Urinary bladder (tissue), 4 donors: ENCODE results near the gene ANKRD6. TPM values are rescaled to one million over a fixed set of nuclear protein-coding genes. Genes with fewer than 3 reads are reported as not detected.

Experiments
- DNase-seq: peaks from one replicate; pipeline ENCODE4 v3.0.0-alpha.2; 2015; ENCODE audit errors: extremely low spot score
- H3K27ac ChIP-seq: one replicate; pipeline ENCODE4 v1.5.1; 2013; ENCODE audit warnings: low read depth, mild to moderate bottlenecking, moderate library complexity
- H3K36me3 ChIP-seq: one replicate; pipeline ENCODE4 v1.6.1; 2013; ENCODE audit warnings: mild to moderate bottlenecking, moderate library complexity; ENCODE audit not compliant: insufficient read depth
- H3K4me1 ChIP-seq: one replicate; pipeline ENCODE4 v1.6.1; 2013; ENCODE audit warnings: mild to moderate bottlenecking, moderate library complexity; ENCODE audit not compliant: insufficient read depth
- H3K4me3 ChIP-seq: one replicate; pipeline ENCODE4 v1.5.1; 2013; ENCODE audit warnings: low read depth, low read length
- WGBS: extraction: QIAGEN DNeasy Blood & Tissue Kit; methylation state at CpG from one replicate; pipeline ENCODE4 v1.1.7; 2013; 5-methylcytosine and 5-hydroxymethylcytosine counted together
- polyA plus RNA-seq: library from polyadenylated mRNA; stranded (reverse); fragments of 200-250 nt; gene quantifications from one replicate; pipeline ENCODE4 v1.2.3, GENCODE V29; 2013
- total RNA-seq: library from RNA; depleted of rRNA; stranded (reverse); fragments of >200 nt; gene quantifications from one replicate; pipeline ENCODE4 v1.2.3, GENCODE V29; 2014
- donor health status: healthy with polysubstance abuse.
- donor health status: healthy.

ANKRD6 gene
- total and polyA plus RNA-seq, 2 donors = 7.5 to 29.2 TPM

DNA sequence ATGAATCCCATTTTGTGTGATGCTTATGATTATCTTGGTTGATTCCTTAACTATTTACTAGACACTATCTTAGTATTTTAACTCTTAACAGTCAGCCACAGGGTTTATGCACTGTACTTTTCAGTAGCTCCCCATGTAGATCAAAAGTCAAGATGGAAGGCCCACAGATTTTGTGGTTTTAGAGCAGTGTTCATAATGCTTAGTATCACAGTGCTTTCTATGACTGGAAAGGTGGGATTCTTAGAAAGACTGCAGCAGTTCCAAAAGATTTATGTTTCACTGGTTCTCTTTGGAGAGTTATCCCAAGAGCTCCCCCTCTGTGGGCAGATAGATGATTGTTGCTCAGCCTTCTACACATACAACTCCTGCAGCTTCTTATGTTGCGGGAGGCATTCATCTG, 34.5 kb downstream of the ANKRD6 start:
- Histone ChIP-seq H3K27ac (no peak overlapping the region), H3K4me1 (no peaks in the 10 kb centered on the region), H3K36me3 (no peaks in the 10 kb centered on the region), H3K4me3 (no peak overlapping the region)
- no peak for DNase-seq
- WGBS = 98% methylated on average over 1 of the region's 1 CpG

DNA sequence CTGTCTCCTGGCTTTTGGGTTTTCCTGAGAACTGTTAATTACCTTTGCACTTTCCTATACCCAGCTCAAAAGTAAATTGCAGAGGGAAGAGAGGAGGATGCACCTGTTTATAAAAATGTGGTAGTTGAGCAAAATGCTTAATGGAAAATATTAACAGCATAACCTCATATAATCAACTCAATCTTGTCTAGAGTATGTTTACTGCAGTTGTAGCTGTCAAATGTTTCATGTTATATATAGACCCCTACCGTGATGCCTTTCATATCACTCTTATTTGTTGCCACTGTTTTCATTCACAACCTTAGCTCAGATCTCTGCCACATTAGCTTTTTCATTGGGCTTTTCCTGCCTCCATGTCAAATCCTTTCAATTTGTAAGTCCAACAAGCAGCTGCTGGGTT, 36.0 kb downstream of the ANKRD6 start:
- Histone ChIP-seq H3K4me3 (no peak overlapping the region), H3K36me3 (no peaks in the 10 kb centered on the region), H3K27ac (no peak overlapping the region), H3K4me1 (no peaks in the 10 kb centered on the region)
- DNase-seq = no peak
- 57% methylated on average over 1 of the region's 1 CpG for WGBS

DNA sequence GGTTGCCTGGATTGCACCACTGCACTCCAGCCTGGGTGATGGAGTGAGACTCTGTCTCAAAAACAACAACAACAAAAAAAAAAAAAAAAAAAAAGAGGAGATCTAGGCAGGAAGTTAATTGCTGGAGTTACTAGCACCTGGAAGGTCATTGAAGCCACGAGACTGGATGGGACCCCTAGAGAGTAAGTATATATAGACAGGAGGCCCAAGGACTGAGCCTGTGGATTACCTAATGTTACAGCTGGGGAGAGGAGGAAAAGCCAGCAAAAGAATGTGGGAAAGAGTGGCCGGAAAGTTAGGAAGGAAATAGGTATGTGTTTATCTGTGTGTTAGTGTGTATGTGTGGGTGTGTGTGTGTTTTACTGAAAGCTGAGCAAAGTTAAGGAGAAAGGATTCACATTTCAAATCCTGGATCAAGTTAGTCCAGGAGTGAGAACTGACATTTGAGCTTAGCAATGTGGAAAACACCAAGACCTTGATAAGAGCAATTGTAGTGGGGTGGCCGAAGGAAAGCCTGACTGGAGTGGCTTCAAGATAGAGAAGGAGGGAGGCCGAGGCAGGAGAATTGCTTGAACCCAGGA, 38.4 kb downstream of the ANKRD6 start:
- Histone ChIP-seq H3K4me1 (no peaks in the 10 kb centered on the region), H3K36me3 (no peaks in the 10 kb centered on the region), H3K4me3 (no peak overlapping the region), H3K27ac (no peak overlapping the region)
- 72% methylated on average over 4 of the region's 4 CpGs for WGBS
- DNase-seq = no peak

DNA sequence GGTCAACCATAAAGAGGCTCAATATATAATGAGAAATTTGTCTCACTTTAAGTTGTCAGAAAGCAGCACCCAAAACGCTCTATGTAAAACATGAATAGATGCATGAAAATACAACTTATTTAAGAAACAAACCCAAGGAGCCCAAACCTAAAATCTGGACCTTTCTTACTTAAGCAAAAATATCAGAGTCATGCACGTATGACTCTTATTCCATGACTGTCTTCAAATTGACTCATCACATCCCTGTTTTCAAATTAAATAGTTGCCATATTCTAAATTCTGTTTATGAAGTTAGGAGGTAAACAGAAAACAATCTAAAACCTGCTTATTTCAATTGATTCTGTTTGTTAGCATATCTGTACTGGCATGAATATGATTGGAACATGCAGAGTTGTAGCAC, 42.1 kb downstream of the ANKRD6 start:
- DNase-seq = no peak
- WGBS = 73% methylated on average over 2 of the region's 2 CpGs
- Histone ChIP-seq H3K36me3 (no peaks in the 10 kb centered on the region), H3K4me3 (no peak overlapping the region), H3K4me1 (no peaks in the 10 kb centered on the region), H3K27ac (no peak overlapping the region)

DNA sequence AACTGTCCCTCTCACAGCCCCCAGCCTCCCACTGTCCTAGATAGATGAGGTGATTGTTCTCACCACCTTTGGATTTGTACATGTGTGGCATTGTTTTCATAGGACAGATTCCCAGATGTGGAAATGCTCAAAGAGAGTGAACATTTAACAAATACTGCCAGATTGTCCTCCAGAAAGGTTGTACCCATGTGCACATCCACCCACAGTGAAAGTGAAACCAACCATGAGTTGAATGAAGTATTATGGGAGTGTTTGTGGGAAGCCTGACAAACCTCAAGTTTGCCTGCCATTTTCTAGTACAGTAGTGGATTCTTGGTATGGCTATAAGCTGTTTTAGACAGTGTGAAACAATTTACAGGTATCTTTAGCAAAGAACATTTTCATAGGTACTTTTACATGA, 42.7 kb downstream of the ANKRD6 start:
- no peak overlapping the region for H3K4me3 ChIP-seq
- no peaks in the 10 kb centered on the region for H3K4me1 ChIP-seq
- no peak overlapping the region for H3K27ac ChIP-seq
- DNase-seq = no peak
- H3K36me3 ChIP-seq = no peaks in the 10 kb centered on the region

DNA sequence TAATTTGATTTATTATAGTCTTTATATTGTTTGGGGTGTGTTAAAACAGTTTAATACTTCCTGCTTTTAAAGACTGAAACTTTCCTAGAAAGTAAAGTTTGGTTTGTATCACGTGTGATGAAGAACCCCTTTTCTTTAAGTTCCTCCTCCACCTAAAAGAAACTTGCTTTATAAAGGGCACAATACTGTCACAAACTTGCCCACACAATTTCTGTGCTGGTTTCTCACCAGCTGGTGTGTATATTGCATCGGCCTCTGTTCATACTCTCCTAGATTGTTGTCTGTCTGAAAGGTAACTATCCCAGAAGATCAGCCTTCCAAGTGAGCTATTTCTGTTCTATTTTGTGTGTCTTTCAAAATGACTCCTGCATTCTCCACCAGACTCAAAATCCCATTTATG, 46.9 kb downstream of the ANKRD6 start:
- 91% methylated on average over 2 of the region's 2 CpGs for WGBS
- H3K4me1 ChIP-seq = no peaks in the 10 kb centered on the region
- DNase-seq = no peak
- H3K27ac ChIP-seq = no peak overlapping the region
- H3K36me3 ChIP-seq = no peaks in the 10 kb centered on the region
- no peak overlapping the region for H3K4me3 ChIP-seq

DNA sequence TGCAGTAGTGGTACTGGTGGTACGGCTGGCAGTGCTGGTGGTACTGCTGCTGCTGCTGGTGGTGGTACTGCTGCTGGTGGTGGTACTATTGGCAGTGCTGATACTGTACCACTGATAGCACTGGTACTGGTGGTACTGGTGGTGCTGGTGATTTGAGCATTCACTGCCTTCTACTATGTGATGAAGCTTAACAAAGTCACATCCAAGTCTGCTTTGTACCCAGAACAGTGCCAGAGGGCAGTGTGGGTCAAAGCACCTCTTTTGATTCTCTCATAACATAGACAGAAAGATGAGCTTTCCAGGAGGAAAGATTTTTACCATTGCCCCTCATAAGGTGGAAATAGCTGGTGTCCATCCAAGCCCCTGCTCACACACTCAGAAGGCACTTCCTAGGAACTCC, 48.7 kb downstream of the ANKRD6 start:
- DNase-seq = no peak
- WGBS = 92% methylated on average over 1 of the region's 1 CpG
- Histone ChIP-seq H3K4me1 (no peaks in the 10 kb centered on the region), H3K27ac (no peak overlapping the region), H3K36me3 (no peaks in the 10 kb centered on the region), H3K4me3 (no peak overlapping the region)

DNA sequence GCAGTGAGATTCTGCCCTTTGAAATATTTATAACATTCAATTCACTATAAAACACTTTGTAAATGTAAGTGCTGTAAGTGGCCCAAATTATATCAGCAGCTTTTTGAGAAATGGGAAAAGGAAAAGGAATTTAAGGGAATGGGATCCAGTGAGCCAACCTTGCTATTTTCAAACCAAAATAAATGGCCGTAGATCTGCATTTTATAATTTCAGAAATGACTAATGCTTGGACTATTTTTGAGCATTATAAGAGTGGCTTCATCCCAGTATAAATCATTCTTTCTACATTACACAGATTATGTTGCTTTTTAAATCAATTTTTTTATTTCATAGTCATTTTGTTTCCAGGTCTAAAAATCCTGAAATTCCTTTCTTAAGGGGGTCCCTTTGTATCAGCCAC, 49.2 kb downstream of the ANKRD6 start:
- Histone ChIP-seq H3K4me1 (no peaks in the 10 kb centered on the region), H3K4me3 (no peak overlapping the region), H3K36me3 (no peaks in the 10 kb centered on the region), H3K27ac (no peak overlapping the region)
- no peak for DNase-seq
- 35% methylated on average over 1 of the region's 1 CpG for WGBS

DNA sequence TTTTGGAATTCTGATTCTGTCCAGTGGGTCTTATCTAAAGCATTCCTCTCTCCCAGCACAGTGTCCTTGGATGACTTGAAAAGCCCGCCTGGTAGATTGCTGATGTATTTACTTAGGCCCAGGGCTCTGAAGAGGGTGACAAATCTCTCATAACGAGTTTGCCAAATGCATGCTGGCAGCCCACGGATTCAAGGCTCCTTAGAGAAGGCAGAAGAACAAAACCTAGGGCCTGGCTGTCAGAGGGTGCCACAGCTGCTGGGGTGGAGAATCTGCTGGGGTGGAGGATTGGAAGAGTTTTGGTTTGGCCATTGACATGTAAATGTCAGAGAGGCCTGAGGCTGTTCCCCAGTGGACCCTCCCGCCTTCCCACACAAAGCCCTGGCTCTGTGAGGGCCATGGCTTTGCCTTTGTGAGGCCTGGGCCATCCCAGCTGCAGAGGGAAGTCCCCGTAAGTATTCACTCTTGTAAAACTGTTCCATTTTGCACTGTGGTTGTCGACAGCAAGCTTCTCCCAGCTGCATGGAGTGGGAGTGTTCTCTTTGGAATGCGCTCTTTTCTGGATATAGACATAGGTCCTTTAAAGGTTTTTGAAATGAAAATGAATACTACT, 50.3 kb downstream of the ANKRD6 start:
- H3K4me1 ChIP-seq = no peaks in the 10 kb centered on the region
- no peak overlapping the region for H3K4me3 ChIP-seq
- no peaks in the 10 kb centered on the region for H3K36me3 ChIP-seq
- no peak overlapping the region for H3K27ac ChIP-seq
- no peak for DNase-seq
- WGBS = 42% methylated on average over 7 of the region's 7 CpGs

DNA sequence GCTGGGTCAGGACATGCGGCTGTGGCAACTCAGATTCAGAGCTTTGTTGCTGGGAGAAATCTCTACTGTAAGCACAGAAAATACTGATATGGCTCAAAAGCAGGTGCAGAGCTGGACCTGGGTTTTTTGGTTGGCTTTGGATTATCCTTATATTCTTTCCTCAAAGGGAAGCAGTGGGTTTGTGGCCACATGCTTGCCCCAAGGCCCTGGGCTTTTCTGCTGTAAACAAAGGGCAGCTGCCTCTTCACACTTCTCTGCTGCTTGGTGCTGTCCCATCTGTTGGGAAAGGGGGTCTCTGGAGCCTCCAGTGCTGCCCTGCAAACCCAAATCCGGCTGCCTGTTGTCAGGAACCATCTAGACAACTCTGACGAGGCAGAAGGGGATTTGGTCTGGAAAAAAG, 52.4 kb downstream of the ANKRD6 start:
- WGBS = 85% methylated on average over 3 of the region's 3 CpGs
- no peak overlapping the region for H3K4me3 ChIP-seq
- no peaks in the 10 kb centered on the region for H3K4me1 ChIP-seq
- no peak for DNase-seq
- H3K27ac ChIP-seq = no peak overlapping the region
- H3K36me3 ChIP-seq = no peaks in the 10 kb centered on the region

DNA sequence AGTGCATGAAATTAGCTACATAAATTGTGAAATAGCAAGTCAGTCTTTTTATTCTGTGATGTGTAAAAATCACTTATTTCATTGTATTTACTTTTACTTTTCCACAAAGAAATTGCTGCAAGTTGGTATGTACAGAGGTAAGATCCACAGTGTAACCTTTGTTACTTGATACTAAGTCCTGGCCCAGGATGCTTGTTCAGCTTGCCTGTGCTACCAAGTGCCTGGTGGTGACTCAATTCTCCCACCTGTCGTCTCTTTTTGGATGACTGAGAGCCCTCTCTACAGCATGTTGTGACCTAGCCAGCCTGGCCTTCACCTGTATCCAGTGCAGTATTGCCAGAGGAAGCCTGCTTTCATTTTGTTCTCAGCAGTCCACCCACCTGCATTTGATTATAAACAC, 54.9 kb downstream of the ANKRD6 start:
- H3K36me3 ChIP-seq = no peaks in the 10 kb centered on the region
- H3K4me3 ChIP-seq = no peak overlapping the region
- no peaks in the 10 kb centered on the region for H3K4me1 ChIP-seq
- WGBS = 77% methylated on average over 1 of the region's 1 CpG
- DNase-seq = no peak
- H3K27ac ChIP-seq = no peak overlapping the region

DNA sequence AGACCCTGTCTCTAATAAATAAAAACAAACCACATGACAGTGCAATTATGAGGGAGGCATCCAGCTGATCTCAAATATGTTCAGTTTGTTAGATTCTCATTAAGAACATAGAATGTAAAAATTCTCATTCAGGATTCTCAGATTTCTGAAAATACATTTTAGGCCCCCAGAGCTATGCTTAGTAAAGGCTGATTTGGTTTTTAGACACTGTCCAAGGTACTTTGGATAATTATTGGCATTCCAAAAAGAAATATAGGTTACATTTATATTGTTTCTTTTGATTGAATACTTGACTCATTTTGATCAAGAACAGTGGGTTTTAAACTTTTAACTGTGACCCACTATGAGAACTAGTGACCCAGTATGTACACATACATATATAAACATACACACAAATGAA, 55.5 kb downstream of the ANKRD6 start:
- no peaks in the 10 kb centered on the region for H3K36me3 ChIP-seq
- no peaks in the 10 kb centered on the region for H3K4me1 ChIP-seq
- no peak for DNase-seq
- H3K27ac ChIP-seq = no peak overlapping the region
- H3K4me3 ChIP-seq = no peak overlapping the region

DNA sequence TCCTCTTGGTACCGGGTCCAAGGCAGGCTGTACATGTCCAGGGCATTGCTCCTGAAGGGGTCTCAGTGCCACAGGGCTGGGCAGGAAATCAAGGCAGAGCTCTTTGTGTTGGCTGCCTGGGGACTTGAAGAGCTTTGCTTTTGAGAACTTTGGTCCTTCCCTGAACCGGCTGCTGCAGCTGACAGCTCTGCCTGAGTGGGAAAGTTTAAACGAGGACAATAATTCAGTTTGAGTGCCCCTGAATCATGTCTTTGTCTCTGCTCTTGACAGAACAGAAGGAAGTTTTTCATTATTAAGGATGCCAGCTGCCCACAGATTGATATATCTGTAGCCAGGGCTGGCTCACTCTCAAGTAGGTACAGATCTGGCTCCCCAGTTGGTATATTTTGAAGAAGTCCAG, 56.1 kb downstream of the ANKRD6 start:
- no peak for DNase-seq
- Histone ChIP-seq H3K4me3 (no peak overlapping the region), H3K36me3 (no peaks in the 10 kb centered on the region), H3K4me1 (no peaks in the 10 kb centered on the region), H3K27ac (no peak overlapping the region)
- WGBS = 77% methylated on average over 3 of the region's 3 CpGs

DNA sequence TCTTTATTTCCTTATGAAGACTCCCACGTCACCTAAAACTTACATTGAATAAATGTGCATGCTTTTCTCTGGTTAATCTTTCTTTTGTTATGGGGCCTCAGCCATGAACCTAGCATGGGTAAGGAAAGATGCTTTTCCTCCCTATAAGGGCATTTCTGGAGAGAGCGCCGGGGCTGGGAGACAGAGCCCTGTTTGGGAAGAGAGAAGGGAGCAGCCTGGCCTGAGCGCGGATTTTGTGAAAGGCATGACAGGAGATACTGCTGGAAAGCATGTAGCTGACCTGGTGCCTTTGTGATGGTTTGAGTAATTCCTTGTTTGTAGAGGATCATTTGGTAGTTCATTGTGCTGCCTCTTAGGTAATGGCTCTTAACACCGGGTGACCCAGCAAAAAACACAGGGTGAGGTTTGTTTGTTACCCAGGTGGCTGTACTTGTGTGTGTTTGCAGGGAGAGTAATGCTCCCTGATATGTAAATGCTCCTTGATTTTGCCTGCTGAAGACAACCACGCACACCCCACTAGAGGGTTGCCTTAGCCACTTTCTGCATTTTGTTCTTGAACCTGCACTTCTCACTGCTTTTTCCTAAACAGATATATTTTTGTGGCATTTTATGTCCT, 59.2 kb downstream of the ANKRD6 start:
- no peak overlapping the region for H3K27ac ChIP-seq
- H3K4me3 ChIP-seq = no peak overlapping the region
- H3K4me1 ChIP-seq = no peaks in the 10 kb centered on the region
- DNase-seq = no peak
- WGBS = 67% methylated on average over 7 of the region's 7 CpGs
- H3K36me3 ChIP-seq = no peaks in the 10 kb centered on the region
